ENCODE data around the gene PHACTR1.

DNA sequence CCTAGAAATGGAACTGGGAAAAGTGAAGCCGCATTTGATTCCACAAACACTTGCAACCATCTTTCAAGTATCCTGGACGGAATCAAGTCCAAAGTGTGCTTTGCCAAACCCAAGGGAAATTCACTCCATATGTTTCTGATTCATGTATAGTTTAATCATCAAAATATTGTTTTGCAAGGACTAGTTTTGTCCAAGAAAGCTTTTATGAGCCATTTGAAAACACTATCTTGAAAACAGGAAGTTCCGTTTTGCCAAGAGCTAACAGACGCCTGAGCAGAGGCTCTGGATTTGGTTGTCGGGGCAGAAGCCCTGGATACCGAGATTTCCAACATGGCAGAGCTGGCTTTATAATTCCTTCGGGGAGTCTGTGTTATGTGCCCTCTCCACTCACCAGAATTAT lies 251.1 kb downstream of the PHACTR1 start:
- TF ChIP-seq, protein P1, sequence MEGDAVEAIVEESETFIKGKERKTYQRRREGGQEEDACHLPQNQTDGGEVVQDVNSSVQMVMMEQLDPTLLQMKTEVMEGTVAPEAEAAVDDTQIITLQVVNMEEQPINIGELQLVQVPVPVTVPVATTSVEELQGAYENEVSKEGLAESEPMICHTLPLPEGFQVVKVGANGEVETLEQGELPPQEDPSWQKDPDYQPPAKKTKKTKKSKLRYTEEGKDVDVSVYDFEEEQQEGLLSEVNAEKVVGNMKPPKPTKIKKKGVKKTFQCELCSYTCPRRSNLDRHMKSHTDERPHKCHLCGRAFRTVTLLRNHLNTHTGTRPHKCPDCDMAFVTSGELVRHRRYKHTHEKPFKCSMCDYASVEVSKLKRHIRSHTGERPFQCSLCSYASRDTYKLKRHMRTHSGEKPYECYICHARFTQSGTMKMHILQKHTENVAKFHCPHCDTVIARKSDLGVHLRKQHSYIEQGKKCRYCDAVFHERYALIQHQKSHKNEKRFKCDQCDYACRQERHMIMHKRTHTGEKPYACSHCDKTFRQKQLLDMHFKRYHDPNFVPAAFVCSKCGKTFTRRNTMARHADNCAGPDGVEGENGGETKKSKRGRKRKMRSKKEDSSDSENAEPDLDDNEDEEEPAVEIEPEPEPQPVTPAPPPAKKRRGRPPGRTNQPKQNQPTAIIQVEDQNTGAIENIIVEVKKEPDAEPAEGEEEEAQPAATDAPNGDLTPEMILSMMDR (conservative IDR thresholded peaks at IDR 0.05; ENCODE audit: low read depth, low read length), result no peak
- TF ChIP-seq RFX5 (IDR thresholded peaks at IDR 0.05; ENCODE audit: low read depth, low read length) (no peak), RAD21 (IDR thresholded peaks at IDR 0.05; ENCODE audit: low read length) (no peak), POLR2A (IDR thresholded peaks at IDR 0.05; ENCODE audit: low read depth, low read length) (no peak), MAZ (IDR thresholded peaks at IDR 0.05; ENCODE audit: borderline replicate concordance, low read depth, low read length) (no peak), CHD1 (IDR thresholded peaks at IDR 0.05; ENCODE audit: low read depth, low read length) (no peak), FOS (IDR thresholded peaks at IDR 0.05; ENCODE audit: low read depth, low read length) (no peak), BHLHE40 (IDR thresholded peaks at IDR 0.05; ENCODE audit: low read depth, low read length) (no peak), MXI1 (IDR thresholded peaks at IDR 0.05; ENCODE audit: borderline replicate concordance, low read depth, low read length) (no peak)
